HG02759 (cell line): ENCODE data around the gene KCTD3.

Experiments used
- ATAC-seq: cut with Tn5 transposase; IDR thresholded peaks from one replicate; pipeline ENCODE4 v1.9.1; 2021; ENCODE audit warnings: mild to moderate bottlenecking, moderate library complexity; ENCODE audit not compliant: unreplicated experiment

The KCTD3 gene

DNA sequence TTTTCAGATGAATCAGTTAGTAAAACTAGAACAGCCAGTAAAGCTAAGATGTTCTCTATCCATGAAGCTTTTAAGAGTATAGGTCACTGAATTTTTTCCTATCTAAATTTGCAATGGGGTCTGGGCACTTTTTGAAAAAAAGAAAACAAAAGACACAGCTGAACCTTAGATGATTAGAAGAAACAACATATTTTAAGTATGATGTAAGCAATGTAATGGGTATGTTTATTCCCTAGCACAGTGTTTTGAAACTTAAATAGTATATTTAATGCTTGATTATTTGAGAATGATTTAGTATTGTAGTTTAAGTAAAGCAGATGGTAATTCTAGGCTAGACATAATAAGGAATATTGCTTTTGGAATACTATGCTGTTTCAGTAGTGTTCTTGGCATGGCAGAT is 36.2 kb downstream of the KCTD3 start:
- no peak for ATAC-seq

DNA sequence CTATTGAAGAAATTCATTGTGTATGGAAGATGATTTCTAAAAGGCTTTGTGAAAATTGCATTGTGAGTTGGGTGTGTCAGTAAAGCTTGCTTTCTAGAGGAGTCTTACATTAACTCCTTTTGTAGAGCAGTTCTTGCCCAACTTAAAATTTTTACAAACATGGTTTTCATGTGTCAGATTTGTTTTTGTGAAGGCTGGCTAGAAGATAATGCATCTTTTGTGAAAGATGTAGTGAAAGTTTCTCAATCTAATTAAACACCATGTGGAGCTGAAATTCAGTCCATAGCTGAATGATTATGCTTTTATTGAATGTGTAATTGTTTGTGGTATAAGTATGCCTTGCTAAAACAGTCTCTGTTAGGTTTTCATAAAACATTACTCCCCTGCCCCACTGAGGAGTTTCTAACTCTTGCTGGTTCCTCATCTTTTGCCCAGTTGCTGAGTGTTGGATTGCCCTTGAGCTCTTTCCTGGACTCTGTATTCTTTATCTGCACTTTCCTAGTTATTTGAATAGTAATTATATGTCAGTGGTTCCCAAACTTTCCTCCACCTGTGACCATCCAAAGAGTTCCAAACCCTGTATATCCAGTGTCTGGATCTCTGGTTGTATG is 38.0 kb downstream of the KCTD3 start:
- ATAC-seq: no peak

DNA sequence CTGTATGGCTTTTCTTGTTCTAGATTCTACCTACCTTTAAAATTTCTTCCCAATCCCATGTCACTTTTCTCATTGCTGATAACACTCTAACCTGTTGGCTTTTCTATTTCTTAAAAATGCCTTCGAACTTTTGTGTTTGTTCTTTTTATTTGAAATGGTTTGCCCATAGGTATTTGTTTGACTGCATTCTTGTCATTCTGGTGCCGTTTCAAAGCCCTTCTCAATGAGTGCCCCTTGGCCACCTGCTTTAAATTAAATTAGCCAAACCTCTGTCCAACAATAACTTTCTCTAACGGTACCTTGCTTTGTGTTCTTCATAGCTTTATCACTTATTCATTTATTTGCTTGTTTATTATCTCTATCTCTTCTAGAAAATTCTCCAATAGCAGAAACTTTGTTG is 38.9 kb downstream of the KCTD3 start:
- ATAC-seq: no peak

DNA sequence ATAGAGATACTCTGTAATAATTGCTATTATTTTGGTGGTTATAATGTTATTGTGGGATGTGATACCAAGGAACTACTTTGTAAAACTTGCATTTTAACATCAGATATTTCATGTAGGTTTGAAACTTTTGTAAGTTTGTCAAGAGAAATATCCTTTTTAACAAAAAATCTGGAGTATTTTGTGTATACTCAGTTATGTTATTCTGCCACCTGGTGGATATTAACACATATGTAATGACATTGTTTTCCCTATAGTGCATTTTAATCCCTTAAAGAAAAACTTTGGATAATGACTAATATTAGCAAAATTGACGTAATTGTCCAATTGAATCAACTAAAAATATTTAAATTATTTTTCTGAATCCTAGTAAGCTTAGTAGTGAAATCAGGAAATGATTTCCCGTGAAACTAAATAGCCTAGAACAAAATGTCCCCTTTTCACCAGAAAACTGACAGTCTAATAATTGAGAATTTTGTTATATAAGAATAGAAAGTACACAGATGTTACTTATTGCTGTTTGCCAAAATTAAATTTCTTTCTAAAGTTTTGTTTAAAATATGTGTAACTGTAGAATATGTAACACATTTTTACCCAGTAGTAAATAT is 39.6 kb downstream of the KCTD3 start:
- peak; percentile 60 for ATAC-seq

DNA sequence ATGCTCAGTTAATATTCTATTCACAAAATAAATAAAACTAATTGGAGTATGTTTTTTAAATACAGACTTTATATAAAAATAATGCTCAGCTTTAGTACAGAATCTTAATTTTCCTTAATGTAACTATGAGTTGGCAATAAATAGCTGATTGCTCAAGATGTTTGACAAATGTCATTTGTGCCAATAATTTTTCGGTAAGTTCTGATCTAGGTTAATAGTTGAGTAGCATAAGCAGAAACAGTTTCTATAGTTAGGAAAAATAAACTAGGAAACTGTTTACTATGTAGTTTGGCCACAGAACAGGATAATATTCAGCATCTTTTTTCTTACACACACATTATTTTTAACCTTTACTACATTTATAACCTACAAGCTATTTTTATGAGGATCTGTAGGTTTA is 40.3 kb downstream of the KCTD3 start:
- ATAC-seq: no peak

DNA sequence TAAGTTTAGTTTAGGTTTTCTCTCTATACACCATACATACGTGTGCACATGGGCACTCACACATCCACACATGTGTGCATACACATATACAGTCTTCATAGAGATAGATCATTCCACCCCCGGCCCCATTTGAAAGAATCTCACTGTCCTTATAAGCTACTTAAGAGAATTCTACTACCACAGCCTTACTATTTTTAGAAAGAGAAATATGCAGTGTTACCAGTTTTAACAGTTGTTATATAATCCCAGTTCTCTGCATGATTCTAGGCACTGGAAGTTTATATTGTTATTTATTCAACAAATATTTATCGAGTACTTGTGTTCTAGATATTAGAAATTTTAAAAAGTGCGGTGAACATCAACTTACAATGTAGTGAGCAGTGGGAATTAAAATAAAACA is 41.5 kb downstream of the KCTD3 start:
- no peak for ATAC-seq

DNA sequence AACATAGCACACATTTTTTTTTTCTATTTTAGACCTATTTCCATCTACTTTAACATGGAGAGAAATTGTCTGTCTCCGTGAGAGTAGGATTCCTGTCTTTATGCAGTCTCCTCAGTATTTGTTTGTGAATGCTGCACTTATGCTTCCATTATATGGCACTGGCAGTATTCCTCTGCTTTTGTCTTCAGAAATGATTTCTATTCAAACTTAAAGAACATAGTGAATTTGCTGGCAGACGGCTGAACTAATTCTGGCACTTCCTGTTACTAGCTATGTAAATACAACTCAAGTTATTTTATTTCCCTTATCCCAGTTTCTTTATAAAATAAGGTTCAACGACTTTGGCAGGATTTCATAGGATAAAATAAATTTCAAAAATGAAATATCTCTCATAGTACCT is 45.3 kb downstream of the KCTD3 start:
- ATAC-seq: no peak

DNA sequence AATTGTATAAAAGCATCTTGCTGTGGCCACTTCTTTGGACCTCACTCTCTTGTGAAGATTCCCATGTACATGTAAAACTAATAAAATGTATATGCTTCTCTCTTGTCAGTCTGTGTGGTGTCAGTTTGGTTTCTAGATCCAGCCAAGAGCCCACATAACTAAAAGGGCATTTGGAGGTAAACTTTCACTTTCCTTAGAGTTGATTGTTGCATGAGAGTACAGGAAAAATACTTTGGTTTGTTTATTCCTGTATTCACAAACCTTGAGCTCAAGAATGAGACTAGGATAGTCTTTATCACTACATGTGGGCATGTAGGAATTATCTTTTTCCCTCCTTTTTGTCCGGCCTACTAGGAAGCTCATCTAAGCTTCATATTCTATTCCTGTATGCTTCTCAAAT is 50.9 kb downstream of the KCTD3 start:
- ATAC-seq: peak; percentile 59

DNA sequence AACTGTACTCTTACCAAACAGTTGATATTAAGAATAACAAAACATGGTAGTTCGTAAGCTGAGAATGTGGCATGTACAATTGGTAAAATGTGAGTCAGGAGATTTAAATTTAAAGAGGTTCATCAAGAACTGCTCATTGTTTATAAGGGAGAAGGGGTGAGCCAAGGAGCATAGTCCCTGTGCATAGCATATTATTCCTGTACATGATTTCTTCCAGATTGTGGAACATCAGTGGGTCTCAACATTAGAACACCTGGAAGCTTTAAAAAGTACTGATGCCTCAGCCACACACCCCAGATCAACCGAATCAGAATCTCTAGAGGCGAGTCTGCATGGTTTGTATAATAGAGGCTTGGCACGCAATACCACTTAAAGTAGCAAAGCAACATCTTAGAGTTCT is 56.1 kb downstream of the KCTD3 start:
- no peak for ATAC-seq

DNA sequence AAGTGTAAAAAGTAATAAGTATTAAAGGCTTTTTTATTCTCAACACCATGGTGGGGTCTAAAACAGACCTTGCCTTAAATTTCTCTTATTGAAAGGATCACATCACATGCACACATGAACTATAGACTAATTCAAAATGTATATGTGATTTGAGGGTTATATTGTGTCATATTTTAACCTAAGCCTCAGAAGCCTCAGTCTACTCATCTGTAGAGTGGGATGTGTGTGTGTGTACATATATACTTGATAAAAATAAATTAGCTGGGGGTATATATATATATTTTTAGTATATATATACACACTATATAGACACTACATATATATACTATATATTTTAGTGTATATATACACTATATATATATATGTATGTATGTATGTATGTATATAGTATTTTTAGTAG is 58.8 kb downstream of the KCTD3 start:
- no peak for ATAC-seq

DNA sequence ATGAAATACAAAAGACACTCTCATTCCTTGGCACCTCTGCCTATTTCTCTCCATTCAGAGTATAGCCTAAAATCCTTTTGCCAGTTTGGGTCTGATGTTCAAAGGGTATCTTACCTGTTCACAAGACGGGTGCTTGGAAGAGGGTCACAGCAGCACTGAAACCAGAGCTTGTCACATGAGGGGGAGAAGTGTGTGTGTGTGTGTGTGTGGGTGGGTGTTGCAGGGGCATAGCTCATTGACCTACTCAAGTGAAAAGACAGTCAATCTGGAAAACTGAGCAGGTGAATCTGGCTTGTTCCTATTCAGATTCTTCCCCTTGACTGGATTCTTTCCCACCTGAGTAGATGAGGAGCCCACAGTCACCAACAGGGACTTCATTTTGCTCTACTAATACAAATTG is 63.9 kb downstream of the KCTD3 start:
- ATAC-seq: no peak

DNA sequence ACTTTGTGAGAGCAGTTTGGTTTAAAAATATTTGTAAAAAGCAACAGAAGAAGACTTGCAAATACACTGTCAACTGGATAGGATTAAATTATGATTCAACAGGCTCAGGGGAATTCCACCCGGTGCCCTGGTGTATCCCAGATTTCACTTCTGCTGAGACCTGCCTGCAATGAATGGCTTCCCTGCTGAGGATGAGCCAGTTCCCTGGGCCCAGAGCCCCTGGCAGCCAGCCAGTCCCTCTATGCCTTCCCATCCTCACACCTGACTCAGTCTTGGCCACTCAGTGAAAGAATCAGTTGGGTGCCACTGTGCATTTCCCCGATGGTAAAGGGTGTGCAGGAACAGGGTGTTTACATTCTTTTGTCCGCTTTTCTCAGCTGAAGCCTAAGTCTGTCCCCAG is 64.4 kb downstream of the KCTD3 start:
- no peak for ATAC-seq

DNA sequence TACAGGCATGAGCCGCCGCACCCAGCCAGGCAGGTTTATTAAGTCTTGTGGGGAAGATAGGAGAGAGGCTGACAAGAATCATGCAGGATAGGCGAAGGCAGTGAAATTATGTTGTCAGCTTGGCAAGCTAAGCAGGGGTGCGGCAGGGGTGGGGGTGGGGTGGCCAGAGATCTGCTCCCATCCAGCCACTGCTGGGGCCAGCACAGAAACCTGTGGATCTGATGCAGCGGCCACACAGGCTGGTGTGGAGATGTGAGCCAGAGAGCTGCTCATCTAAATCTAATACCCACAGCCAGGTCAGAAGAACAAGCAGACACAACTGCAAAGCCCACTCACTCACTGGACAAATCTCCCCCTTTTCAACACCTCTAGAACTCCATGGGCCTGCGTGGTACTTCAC is 68.7 kb downstream of the KCTD3 start:
- no peak for ATAC-seq

DNA sequence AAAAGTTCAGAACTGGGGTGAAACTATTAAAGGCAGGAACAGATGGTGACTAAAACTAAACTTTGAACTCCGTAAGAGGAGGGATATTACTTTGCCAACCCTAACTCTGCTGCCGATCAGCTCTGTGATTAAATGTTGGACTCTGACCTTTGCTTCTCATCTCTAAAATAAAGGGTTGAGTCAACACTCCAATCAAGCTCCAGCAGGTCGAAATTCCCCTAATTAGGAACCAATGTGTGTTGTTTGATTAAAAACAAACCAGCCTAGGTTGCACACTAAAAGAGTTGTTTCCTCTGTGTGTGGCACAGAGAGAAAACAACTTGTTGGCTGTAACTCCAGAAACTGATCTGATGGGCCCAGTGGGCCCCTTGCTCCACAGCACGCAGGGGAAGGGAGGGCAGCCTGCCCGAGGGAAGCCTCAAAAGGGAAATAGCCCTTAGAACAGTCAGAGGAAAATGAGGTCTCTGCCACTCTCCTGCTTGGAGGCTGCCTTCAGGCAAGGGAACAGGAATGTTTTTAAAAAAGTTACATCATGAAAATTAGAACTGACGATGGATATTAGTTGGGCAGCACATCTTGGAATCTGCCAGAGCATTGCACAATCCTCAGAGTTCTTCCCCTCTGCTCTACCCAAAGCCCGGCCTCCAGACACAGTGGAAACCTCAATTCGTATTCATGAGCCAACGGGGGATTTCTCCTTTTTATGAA is 69.3 kb downstream of the KCTD3 start:
- ATAC-seq: no peak

DNA sequence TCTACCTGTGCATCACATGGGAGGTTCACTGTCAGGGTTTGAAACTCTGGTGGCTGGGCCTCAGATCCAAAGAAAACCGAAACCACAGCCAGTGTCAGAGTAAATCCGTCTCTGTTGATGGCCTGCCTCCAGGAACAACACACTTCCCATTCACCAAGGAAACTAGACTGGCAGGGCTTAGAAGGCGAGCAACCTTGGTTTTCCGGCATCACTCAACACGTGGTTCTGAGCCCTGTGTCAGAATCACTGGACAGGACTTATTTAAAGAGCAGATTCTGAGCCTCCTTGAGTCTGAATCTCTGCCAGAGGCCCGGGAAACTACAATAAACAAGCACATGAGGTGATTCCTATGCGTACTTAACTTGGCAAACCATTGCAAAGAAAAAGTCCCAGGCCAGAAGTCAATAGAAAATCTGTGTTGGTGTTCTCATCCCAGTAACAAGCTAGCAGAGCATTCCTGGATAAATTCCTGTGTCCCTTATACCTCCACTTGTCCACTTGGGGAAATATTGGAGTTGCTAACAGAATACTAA is 70.0 kb downstream of the KCTD3 start:
- no peak for ATAC-seq

DNA sequence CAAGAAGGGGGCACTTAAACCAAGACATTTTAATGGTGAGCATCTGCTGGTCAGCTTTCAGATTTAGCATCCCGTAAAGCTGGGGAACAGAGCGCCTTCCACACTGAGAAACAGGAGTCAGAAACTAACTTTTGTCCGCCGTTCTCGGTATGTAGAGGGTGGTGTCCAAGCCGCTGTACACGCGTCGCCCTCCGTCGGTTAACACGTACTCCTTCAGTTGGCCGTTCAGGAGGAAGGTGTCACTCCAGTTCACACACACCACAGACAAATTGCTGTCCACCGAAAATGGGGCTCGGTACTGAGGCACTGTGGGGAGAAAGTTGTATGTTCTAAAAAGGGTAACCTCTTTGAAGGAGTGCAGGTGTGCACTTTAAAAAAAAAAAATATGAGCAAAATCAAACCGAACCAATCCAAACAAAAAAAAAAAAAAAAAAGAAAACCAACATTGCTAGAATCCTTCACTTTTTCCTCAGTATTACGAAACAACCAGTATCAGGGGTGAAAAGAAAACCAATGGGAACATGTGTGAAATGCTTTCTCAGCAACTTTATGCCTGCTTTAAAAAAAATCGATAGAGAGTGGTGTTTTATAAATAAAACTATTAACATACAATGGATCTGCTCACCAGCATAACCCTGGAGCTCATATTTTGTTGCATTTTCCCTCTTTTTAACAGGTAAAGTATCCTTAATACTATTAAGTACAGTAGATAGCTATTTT is 73.5 kb downstream of the KCTD3 start:
- ATAC-seq: no peak

DNA sequence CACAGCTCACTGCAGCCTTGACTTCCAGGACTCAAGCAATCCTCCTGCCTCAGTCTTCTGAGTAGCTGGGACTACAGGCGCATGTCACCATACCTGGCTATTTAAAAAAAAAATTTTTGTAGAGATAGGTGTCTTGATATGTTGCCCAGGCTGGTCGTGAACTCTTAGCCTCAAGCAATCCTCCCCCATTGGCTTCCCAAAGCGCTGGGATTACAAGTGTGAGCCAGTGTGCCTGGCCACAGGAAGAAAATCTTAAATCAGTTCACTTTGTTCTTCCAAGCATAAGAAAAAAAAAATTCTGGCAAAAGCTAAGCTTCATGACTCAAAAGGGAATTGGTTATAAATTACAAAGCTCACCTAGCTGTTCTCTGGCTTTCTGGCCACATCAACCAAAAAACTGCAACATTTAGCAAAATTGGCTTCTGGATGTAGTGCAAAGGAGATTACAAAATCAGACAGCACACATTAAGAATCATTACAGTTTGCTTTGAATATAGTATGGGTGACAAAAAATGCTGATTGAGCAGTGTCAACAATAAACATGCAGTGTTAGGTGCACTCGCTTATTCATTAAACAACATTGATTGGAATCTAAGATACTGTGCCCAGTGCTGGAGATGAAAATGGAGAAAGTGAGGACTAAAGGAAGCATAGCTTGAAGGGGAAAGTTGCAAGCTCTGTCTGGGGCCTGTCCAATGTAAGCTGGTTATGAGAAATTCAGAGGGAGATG is 76.7 kb downstream of the KCTD3 start:
- no peak for ATAC-seq

DNA sequence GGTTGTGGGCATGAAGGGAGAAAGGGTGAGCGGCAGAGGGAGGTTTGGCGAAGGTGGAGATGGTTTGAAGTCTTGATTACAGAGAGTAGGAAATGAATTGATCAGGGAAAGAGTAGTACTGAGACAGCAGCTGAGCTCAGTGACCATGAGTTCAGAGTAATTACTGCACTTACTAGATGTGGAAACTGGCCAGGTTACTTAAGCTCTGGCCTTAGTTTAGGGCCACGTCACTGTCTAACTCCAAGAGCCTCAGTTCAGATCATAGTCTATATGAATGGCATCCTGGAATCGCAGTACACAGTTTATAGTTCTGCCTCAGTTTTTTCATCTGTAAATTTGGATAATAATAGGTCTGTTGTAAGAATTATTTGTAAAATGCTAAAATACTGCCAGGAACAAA is 78.1 kb downstream of the KCTD3 start:
- no peak for ATAC-seq

DNA sequence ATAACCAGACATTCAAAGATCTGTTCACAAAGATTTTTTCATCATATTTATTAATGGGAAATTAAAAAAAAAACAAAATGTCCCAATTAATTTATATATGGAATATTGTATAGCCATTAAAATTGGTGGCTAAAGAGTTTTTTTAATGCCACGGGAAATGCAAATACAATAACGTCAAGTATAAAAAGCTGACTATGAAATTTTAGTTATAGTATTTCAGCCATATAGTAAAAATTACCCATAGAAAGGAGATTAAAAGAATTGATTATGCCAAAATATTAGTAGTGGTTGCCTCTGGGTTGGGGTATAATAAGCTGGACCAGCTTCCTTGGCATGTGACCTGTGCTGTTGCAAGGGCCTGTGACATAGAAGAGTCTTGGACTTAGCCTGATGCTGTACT is 78.8 kb downstream of the KCTD3 start:
- no peak for ATAC-seq

DNA sequence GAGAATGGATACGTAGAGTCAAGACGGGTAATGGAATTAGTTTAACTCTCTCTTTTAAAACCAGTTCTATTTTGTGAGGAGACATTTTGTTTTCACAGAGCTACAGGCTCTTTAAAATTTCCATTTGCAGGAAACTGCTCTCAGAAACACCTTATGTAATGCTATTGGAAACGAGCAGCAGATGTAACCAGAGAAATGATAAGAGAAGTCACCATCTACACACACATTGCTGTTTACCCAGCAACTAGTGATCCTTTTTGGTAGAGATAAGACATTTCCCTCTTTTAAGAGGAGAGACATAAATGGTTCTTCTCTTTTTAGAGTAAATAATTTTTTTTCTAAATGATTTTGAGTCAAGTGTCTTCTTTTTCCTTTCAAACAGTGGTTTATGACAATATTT is 80.6 kb downstream of the KCTD3 start:
- no peak for ATAC-seq

DNA sequence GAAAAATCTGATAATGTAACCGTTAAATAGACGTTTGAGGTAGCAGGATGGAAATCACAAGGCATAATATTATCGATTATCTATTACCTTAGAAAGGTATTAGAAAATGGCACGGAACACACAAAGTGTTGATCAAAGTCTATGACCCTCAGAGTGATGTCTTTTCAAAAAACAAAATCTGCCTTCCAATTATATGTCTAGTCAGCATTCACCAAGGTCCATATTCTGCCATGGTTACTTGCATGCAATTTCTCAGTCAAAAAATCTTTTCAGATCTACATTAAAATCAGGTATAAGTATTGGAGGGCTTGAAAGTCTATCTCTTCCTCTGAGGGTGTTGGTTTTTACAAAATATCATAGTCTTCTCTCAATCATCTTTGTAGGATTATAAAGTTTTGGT is 81.9 kb downstream of the KCTD3 start:
- no peak for ATAC-seq
